ENCODE results near the gene MTA1.

DNA sequence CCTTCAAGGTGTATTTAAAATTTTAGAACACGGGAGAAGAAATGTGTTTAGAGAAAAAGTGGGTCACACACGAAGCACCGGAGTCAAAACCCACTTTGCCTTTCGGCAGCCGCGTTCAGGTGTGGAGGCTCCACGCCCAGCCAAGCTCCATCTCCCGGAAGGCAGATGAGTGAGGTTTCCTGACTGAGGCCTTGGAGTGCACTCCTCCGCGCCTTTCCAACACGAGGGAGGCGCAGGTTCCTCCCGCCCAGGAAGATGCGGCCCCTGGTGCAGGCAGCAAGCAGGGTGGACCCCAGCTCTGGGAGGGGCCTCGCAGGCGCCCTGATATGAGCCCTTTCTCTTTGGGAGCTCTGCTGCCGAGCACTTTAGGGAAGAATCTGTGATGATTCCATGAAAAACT lies 22.5 kb downstream of the MTA1 start:
- TF ChIP-seq, protein P1, sequence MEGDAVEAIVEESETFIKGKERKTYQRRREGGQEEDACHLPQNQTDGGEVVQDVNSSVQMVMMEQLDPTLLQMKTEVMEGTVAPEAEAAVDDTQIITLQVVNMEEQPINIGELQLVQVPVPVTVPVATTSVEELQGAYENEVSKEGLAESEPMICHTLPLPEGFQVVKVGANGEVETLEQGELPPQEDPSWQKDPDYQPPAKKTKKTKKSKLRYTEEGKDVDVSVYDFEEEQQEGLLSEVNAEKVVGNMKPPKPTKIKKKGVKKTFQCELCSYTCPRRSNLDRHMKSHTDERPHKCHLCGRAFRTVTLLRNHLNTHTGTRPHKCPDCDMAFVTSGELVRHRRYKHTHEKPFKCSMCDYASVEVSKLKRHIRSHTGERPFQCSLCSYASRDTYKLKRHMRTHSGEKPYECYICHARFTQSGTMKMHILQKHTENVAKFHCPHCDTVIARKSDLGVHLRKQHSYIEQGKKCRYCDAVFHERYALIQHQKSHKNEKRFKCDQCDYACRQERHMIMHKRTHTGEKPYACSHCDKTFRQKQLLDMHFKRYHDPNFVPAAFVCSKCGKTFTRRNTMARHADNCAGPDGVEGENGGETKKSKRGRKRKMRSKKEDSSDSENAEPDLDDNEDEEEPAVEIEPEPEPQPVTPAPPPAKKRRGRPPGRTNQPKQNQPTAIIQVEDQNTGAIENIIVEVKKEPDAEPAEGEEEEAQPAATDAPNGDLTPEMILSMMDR (IDR thresholded peaks at IDR 0.05), result no peak
- no peak for TF ChIP-seq POLR2A (IDR thresholded peaks at IDR 0.05)

Measured in heart left ventricle (tissue), 13 donors.